HCT116 (cell line): Measurements from ENCODE around the gene CAPZB. TPM values are rescaled to one million over a fixed set of nuclear protein-coding genes. Genes with fewer than 3 reads are reported as not detected.

ENCODE experiments used
- ATAC-seq: fragments of 200-7000 bp; cut with Tn5 transposase; 2 replicates; pipeline ENCODE4 v1.9.1; 2020; ENCODE audit warnings: mild to moderate bottlenecking, moderate library complexity
- BruUV-seq: library from RNA; stranded (reverse); fragments of 400-500 nt; replicated peaks from 2 replicates; lab custom pipeline; 2021; lab: Mats Ljungman, UMichigan
- CTCF ChIA-PET: fragments of 300-600 bp; sonication (Branson Sonifier 250); formaldehyde crosslinking; loops from one replicate; lab custom pipeline; 2021; ENCODE audit warnings: antibody characterized with exemption; lab: Charles Lee
- POLR2A ChIA-PET: fragments of 300-600, 350-600 bp; sonication (Branson Sonifier 250); formaldehyde crosslinking; loops from one replicate; lab custom pipeline; 2021; ENCODE audit warnings: antibody characterized with exemption; lab: Charles Lee
- RAD21 ChIA-PET, 2 experiments: fragments of 300-600 bp; sonication (Branson Sonifier 250); formaldehyde crosslinking; loops; one replicate each; lab custom pipeline; 2023; ENCODE audit warnings: low total read pairs in 2 of 2; ENCODE audit not compliant: uncharacterized antibody in 2 of 2, unreplicated experiment in 2 of 2, low non-redundant PET in 1 of 2; lab: Charles Lee
- DNase-seq: peaks from one replicate; pipeline ENCODE4 v3.0.0-alpha.2; 2010; ENCODE audit warnings: low read depth, low spot score
- H2AFZ ChIP-seq: fragments of 200-600 bp; shearing (Covaris generic), sonication (generic); 2 replicates; pipeline ENCODE4 v1.6.1; 2017; ENCODE audit warnings: low read depth, mixed run types, mixed read lengths, antibody characterized with exemption, low read length; ENCODE audit not compliant: poor library complexity, severe bottlenecking
- H3K27ac ChIP-seq: 2 replicates; pipeline ENCODE4 v1.5.1; 2012; ENCODE audit warnings: low read depth, low read length
- H3K27me3 ChIP-seq: fragments of 200-600 bp; sonication (generic); 2 replicates; pipeline ENCODE4 v1.6.1; 2016; ENCODE audit warnings: mixed run types, low read length, mixed read lengths; ENCODE audit not compliant: insufficient read depth
- H3K36me3 ChIP-seq, 2 experiments: fragments of 200-500 bp in 1 of 2; fragments of 200-600 bp in 1 of 2; sonication (Bioruptor generic) in 1 of 2; sonication (generic) in 1 of 2; 2 replicates each; pipeline versions ENCODE4 v1.5.1 to v1.6.1; 2014 to 2016; ENCODE audit warnings: low read length in 2 of 2, inconsistent platforms in 1 of 2, mixed read lengths in 1 of 2, mixed run types in 1 of 2; ENCODE audit not compliant: insufficient read depth in 2 of 2, control insufficient read depth in 1 of 2
- H3K4me1 ChIP-seq, 2 experiments: fragments of 200-600 bp in 1 of 2; sonication (generic) in 1 of 2; 2 replicates each; pipeline versions ENCODE4 v1.5.1 to v1.6.1; 2012 to 2017; ENCODE audit warnings: low read length in 2 of 2, inconsistent platforms in 1 of 2, mild to moderate bottlenecking in 1 of 2, mixed read lengths in 1 of 2, mixed run types in 1 of 2, moderate library complexity in 1 of 2; ENCODE audit not compliant: insufficient read depth in 2 of 2, control insufficient read depth in 1 of 2
- H3K4me2 ChIP-seq: fragments of 200-600 bp; sonication (generic); 2 replicates; pipeline ENCODE4 v1.6.1; 2017; ENCODE audit warnings: mixed run types, low read length, mixed read lengths
- H3K4me3 ChIP-seq, 2 experiments: fragments of 200-600 bp in 1 of 2; sonication (generic) in 1 of 2; replicated peaks in 1 of 2; 2 replicates each; pipeline ENCODE4 v1.5.1; 2011 to 2016; ENCODE audit warnings: low read length in 2 of 2, control low read depth in 1 of 2, low read depth in 1 of 2, mild to moderate bottlenecking in 1 of 2, mixed read lengths in 1 of 2, mixed run types in 1 of 2
- H3K79me2 ChIP-seq: fragments of 200-600 bp; sonication (generic); 2 replicates; pipeline ENCODE4 v1.6.1; 2017; ENCODE audit warnings: mild to moderate bottlenecking, mixed run types, low read length, moderate library complexity, mixed read lengths; ENCODE audit not compliant: insufficient read depth
- H3K9ac ChIP-seq: fragments of 200-600 bp; sonication (generic); 2 replicates; pipeline ENCODE4 v1.6.1; 2016; ENCODE audit warnings: low read length, mixed read lengths
- H3K9me2 ChIP-seq: fragments of 200-600 bp; sonication (generic), shearing (Covaris generic); 2 replicates; pipeline ENCODE4 v1.6.1; 2017; ENCODE audit warnings: mixed run types, mild to moderate bottlenecking, moderate library complexity; ENCODE audit not compliant: insufficient read depth
- H3K9me3 ChIP-seq, 2 experiments: fragments of 200-500 bp in 1 of 2; fragments of 200-600 bp in 1 of 2; sonication (Bioruptor generic) in 1 of 2; sonication (generic) in 1 of 2; 2 replicates each; pipeline ENCODE4 v1.6.1; 2014 to 2017; ENCODE audit warnings: low read length in 2 of 2, mixed read lengths in 2 of 2, inconsistent platforms in 1 of 2, low read depth in 1 of 2, mild to moderate bottlenecking in 1 of 2, mixed run types in 1 of 2, moderate library complexity in 1 of 2; ENCODE audit not compliant: control insufficient read depth in 1 of 2, insufficient read depth in 1 of 2
- H4K20me1 ChIP-seq: fragments of 200-600 bp; sonication (generic), shearing (Covaris generic); 2 replicates; pipeline ENCODE4 v1.6.1; 2017; ENCODE audit warnings: mixed run types, mild to moderate bottlenecking, moderate library complexity; ENCODE audit not compliant: insufficient read depth
- CBX3 ChIP-seq: IDR thresholded peaks from 2 replicates; pipeline ENCODE4 v1.6.1; 2012; ENCODE audit warnings: low read depth
- EGR1 ChIP-seq: IDR thresholded peaks from 2 replicates; pipeline ENCODE4 v1.6.1; 2012; ENCODE audit warnings: low read depth
- ELF1 ChIP-seq: IDR thresholded peaks from 2 replicates; pipeline ENCODE4 v1.6.1; 2012; ENCODE audit warnings: low read depth, borderline replicate concordance
- EZH2 ChIP-seq: fragments of 200-600 bp; sonication (generic); IDR thresholded peaks from 2 replicates; pipeline ENCODE4 v1.6.1; 2017; ENCODE audit warnings: antibody characterized with exemption, mixed run types
- FOSL1 ChIP-seq: IDR thresholded peaks from 2 replicates; pipeline ENCODE4 v1.6.1; 2012; ENCODE audit warnings: low read depth
- JUND ChIP-seq: IDR thresholded peaks from 2 replicates; pipeline ENCODE4 v1.6.1; 2012
- POLR2A ChIP-seq: IDR thresholded peaks from 2 replicates; pipeline ENCODE4 v1.7.0; 2011; ENCODE audit warnings: borderline replicate concordance; ENCODE audit not compliant: insufficient read depth, insufficient read length; ENCODE audit errors: extremely low read depth
- SIN3A ChIP-seq: IDR thresholded peaks from 2 replicates; pipeline ENCODE4 v1.6.1; 2012; ENCODE audit warnings: low read depth
- SP1 ChIP-seq: IDR thresholded peaks from 2 replicates; pipeline ENCODE4 v1.6.1; 2012; ENCODE audit warnings: low read depth
- SRF ChIP-seq: IDR thresholded peaks from 2 replicates; pipeline ENCODE4 v1.6.1; 2012; ENCODE audit warnings: low read depth
- TCF7L2 ChIP-seq: IDR thresholded peaks from 2 replicates; pipeline ENCODE4 v1.7.0; 2011; ENCODE audit warnings: borderline replicate concordance, inconsistent platforms; ENCODE audit not compliant: insufficient read depth, insufficient read length; ENCODE audit errors: extremely low read depth
- YY1 ChIP-seq: IDR thresholded peaks from 2 replicates; pipeline ENCODE4 v1.6.1; 2011; ENCODE audit warnings: low read length, low read depth, moderate library complexity, mild to moderate bottlenecking; ENCODE audit not compliant: insufficient replicate concordance; ENCODE audit errors: extremely low read depth
- ZFX ChIP-seq: fragments of 450-650 bp; IDR thresholded peaks from 2 replicates; pipeline ENCODE4 v1.6.1; 2017
- ZNF274 ChIP-seq: fragments of 200-500 bp; sonication (Bioruptor generic); IDR thresholded peaks from 2 replicates; pipeline ENCODE4 v1.6.1; 2014; ENCODE audit warnings: mild to moderate bottlenecking, low read depth, low read length, inconsistent platforms
- intact Hi-C: fragments of 100-400 bp; cut with micrococcal nuclease; formaldehyde crosslinking; loops from 2 replicates; pipeline ENCODE4 v1.10.0; 2022
- total RNA-seq: library from RNA; stranded (reverse); gene quantifications from one replicate; pipeline ENCODE4 v1.2.1, GENCODE V29; 2021; ENCODE audit not compliant: unreplicated experiment
- TF ChIP-seq, protein P1 (sequence below): IDR thresholded peaks from 2 replicates; pipeline ENCODE4 v1.6.1; 2012
- TF ChIP-seq, protein P2 (sequence below): IDR thresholded peaks from 2 replicates; pipeline ENCODE4 v1.6.1; 2012; ENCODE audit warnings: low read depth
- TF ChIP-seq, protein P3 (sequence below), 3 experiments: fragments of 200-600 bp in 1 of 3; sonication (generic) in 1 of 3; IDR thresholded peaks in 2 of 3; conservative IDR thresholded peaks in 1 of 3; 2 replicates each; pipeline ENCODE4 v1.5.1; 2012 to 2017; ENCODE audit warnings: low read depth in 2 of 3, low read length in 2 of 3, antibody characterized with exemption in 1 of 3, borderline replicate concordance in 1 of 3, control low read depth in 1 of 3, mild to moderate bottlenecking in 1 of 3, mixed read lengths in 1 of 3, mixed run types in 1 of 3, moderate library complexity in 1 of 3; ENCODE audit not compliant: insufficient read depth in 1 of 3

CAPZB gene
- total RNA-seq, 1 experiment from 2014 or later = 203 TPM

DNA sequence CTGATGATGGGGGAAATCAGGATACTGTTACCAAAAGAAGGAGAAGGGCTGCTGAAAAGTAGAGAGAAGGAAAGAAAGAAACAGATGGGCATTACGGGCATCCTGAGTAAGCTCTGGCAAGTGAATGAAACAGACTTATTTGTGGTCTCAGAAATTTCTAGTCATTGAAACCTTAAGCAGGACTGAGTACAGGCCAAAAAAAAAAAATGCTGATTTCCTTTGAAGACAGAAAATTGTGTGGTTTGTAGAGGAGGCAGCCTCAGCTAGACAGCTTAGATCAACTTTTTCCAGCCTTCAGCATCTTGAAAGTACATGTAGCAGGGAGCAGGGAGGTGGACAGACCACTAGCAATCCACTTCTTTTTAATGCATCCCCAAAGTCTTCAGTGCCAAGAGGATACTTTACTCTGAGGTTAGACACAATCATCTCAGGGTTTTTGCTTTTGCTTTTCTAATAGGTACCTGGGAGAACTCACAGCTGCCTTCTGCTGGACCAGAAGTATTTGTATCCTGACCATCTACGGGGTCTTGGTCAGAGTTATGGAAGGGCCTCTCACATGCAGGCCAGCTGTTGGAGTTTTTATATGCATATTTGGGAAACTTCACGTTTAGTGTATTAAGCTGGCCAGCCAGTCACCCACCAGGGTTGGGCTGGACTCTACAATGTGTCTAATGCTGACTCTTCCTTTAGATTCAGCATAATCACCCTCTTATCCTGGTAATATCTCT, 10.6 kb upstream of the CAPZB start:
- H3K4me2 ChIP-seq = no peak overlapping the region
- RAD21 ChIA-PET = no interaction called here
- H2AFZ ChIP-seq = no peak overlapping the region
- CTCF ChIA-PET = interaction anchor here (1.6 to 1.7 kb wide), 2 partner anchors 9 to 86 kb away, joined by 3 to 4 read pairs; no protein-coding TSS in a partner anchor
- H3K27me3 ChIP-seq = no peaks in the 10 kb centered on the region
- POLR2A ChIA-PET = no interaction called here
- H3K79me2 ChIP-seq = no peaks in the 10 kb centered on the region
- no peaks in the 10 kb centered on the region for H4K20me1 ChIP-seq
- intact Hi-C loops = no loop called here
- H3K4me3 ChIP-seq = no peak overlapping the region
- no peak for DNase-seq
- no peak for ATAC-seq
- H3K27ac ChIP-seq = no peak overlapping the region
- TF ChIP-seq POLR2A (no peak), JUND (no peak), EZH2 (no peak), SIN3A (no peak), FOSL1 (no peak), ZFX (no peak), CBX3 (no peak), ZNF274 (no peak), EGR1 (no peak), SRF (no peak), SP1 (no peak), YY1 (no peak), TCF7L2 (no peak), ELF1 (no peak)
- TF ChIP-seq, protein P1, sequence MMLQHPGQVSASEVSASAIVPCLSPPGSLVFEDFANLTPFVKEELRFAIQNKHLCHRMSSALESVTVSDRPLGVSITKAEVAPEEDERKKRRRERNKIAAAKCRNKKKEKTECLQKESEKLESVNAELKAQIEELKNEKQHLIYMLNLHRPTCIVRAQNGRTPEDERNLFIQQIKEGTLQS = no peak
- TF ChIP-seq, protein P2, sequence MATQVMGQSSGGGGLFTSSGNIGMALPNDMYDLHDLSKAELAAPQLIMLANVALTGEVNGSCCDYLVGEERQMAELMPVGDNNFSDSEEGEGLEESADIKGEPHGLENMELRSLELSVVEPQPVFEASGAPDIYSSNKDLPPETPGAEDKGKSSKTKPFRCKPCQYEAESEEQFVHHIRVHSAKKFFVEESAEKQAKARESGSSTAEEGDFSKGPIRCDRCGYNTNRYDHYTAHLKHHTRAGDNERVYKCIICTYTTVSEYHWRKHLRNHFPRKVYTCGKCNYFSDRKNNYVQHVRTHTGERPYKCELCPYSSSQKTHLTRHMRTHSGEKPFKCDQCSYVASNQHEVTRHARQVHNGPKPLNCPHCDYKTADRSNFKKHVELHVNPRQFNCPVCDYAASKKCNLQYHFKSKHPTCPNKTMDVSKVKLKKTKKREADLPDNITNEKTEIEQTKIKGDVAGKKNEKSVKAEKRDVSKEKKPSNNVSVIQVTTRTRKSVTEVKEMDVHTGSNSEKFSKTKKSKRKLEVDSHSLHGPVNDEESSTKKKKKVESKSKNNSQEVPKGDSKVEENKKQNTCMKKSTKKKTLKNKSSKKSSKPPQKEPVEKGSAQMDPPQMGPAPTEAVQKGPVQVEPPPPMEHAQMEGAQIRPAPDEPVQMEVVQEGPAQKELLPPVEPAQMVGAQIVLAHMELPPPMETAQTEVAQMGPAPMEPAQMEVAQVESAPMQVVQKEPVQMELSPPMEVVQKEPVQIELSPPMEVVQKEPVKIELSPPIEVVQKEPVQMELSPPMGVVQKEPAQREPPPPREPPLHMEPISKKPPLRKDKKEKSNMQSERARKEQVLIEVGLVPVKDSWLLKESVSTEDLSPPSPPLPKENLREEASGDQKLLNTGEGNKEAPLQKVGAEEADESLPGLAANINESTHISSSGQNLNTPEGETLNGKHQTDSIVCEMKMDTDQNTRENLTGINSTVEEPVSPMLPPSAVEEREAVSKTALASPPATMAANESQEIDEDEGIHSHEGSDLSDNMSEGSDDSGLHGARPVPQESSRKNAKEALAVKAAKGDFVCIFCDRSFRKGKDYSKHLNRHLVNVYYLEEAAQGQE = no peak
- TF ChIP-seq, protein P3, sequence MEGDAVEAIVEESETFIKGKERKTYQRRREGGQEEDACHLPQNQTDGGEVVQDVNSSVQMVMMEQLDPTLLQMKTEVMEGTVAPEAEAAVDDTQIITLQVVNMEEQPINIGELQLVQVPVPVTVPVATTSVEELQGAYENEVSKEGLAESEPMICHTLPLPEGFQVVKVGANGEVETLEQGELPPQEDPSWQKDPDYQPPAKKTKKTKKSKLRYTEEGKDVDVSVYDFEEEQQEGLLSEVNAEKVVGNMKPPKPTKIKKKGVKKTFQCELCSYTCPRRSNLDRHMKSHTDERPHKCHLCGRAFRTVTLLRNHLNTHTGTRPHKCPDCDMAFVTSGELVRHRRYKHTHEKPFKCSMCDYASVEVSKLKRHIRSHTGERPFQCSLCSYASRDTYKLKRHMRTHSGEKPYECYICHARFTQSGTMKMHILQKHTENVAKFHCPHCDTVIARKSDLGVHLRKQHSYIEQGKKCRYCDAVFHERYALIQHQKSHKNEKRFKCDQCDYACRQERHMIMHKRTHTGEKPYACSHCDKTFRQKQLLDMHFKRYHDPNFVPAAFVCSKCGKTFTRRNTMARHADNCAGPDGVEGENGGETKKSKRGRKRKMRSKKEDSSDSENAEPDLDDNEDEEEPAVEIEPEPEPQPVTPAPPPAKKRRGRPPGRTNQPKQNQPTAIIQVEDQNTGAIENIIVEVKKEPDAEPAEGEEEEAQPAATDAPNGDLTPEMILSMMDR (IDR thresholded peaks at IDR 0.05 in 2 of 3, conservative IDR thresholded peaks at IDR 0.05 in 1 of 3; ENCODE audit: borderline replicate concordance in 1 of 3, insufficient read depth in 1 of 3, low read depth in 2 of 3, low read length in 2 of 3) = no peak
- no peaks in the 10 kb centered on the region for H3K36me3 ChIP-seq
- no peaks in the 10 kb centered on the region for H3K9me3 ChIP-seq
- BruUV-seq = no TSS peak
- no peak overlapping the region for H3K9ac ChIP-seq
- H3K4me1 ChIP-seq = no peaks in the 10 kb centered on the region
- no peaks in the 10 kb centered on the region for H3K9me2 ChIP-seq
